ENCODE measurements around the gene KLK4. TPM values are rescaled to one million over a fixed set of nuclear protein-coding genes. Genes with fewer than 3 reads are reported as not detected.

Gene KLK4
- polyA plus RNA-seq (2014; cell fraction: cytosol; rRNA removed), result 5.8 and 9.7 TPM in 2 replicates
- polyA plus RNA-seq (2014; cell fraction: nucleus; rRNA removed), result 13.4 and 33.5 TPM in 2 replicates

GRCh38 chr19:50911206-50912101 lies at the start of gene KLK4:
KLK4 (minus strand) TSS chr19:50911395; CDS start chr19:50910738, 657 bp downstream.
- no peak for DNase-seq (ENCODE audit: low spot score)

- DNase-seq (ENCODE audit: low spot score), result no peak
Measured at GRCh38 chr19:50959731-50960500, 48.7 kb upstream of the KLK4 start.

- no peak for DNase-seq (ENCODE audit: low spot score)
Measured at GRCh38 chr19:50957587-50957986, 46.4 kb upstream of the KLK4 start.

- no peak for DNase-seq (ENCODE audit: low spot score)
Measured at GRCh38 chr19:50952910-50953309, 41.7 kb upstream of the KLK4 start, which contains the start of gene KLK5. KLK5 (minus strand) TSS chr19:50953038; CDS start chr19:50952657, 381 bp downstream.

GRCh38 chr19:50949861-50950260 lies 38.7 kb upstream of the KLK4 start:
- DNase-seq (ENCODE audit: low spot score), result no peak

GRCh38 chr19:50947123-50947522 lies 35.9 kb upstream of the KLK4 start:
- no peak for DNase-seq (ENCODE audit: low spot score)

GRCh38 chr19:50944795-50945194 lies 33.6 kb upstream of the KLK4 start:
- no peak for DNase-seq (ENCODE audit: low spot score)

GRCh38 chr19:50943074-50943828 lies 32.1 kb upstream of the KLK4 start:
- no peak for DNase-seq (ENCODE audit: low spot score)

- DNase-seq (ENCODE audit: low spot score), result no peak
Measured at GRCh38 chr19:50939596-50939995, 28.4 kb upstream of the KLK4 start.

- DNase-seq (ENCODE audit: low spot score), result no peak
Measured at GRCh38 chr19:50933640-50934039, 22.4 kb upstream of the KLK4 start.

- DNase-seq (ENCODE audit: low spot score), result no peak
Measured at GRCh38 chr19:50932690-50933083, 21.5 kb upstream of the KLK4 start.

- no peak for DNase-seq (ENCODE audit: low spot score)
Measured at GRCh38 chr19:50932018-50932689, 21.0 kb upstream of the KLK4 start.

- DNase-seq (ENCODE audit: low spot score), result no peak
Measured at GRCh38 chr19:50931023-50931422, 19.8 kb upstream of the KLK4 start.

- DNase-seq (ENCODE audit: low spot score), result no peak
Measured at GRCh38 chr19:50928831-50929230, 17.6 kb upstream of the KLK4 start.

GRCh38 chr19:50926144-50926543 lies 14.9 kb upstream of the KLK4 start:
- no peak for DNase-seq (ENCODE audit: low spot score)

GRCh38 chr19:50925734-50926133 lies 14.5 kb upstream of the KLK4 start:
- no peak for DNase-seq (ENCODE audit: low spot score)

- no peak for DNase-seq (ENCODE audit: low spot score)
Measured at GRCh38 chr19:50924586-50924985, 13.4 kb upstream of the KLK4 start.

GRCh38 chr19:50922317-50922853 lies 11.2 kb upstream of the KLK4 start:
- DNase-seq (ENCODE audit: low spot score), result peak; percentile 81

GRCh38 chr19:50921426-50922316 lies 10.5 kb upstream of the KLK4 start:
- peak; percentile 39 for DNase-seq (ENCODE audit: low spot score)

GRCh38 chr19:50916069-50916468 lies 4.9 kb upstream of the KLK4 start:
- no peak for DNase-seq (ENCODE audit: low spot score)
